CD4-positive, alpha-beta T cell treated with Interleukin-4 for 1 hour (primary cell): ENCODE measurements around the gene GCSAM.

Experiments
- DNase-seq, 2 donors: peaks; one replicate each; pipeline ENCODE4 v3.0.0-alpha.2; 2020 to 2022

GCSAM gene

DNA sequence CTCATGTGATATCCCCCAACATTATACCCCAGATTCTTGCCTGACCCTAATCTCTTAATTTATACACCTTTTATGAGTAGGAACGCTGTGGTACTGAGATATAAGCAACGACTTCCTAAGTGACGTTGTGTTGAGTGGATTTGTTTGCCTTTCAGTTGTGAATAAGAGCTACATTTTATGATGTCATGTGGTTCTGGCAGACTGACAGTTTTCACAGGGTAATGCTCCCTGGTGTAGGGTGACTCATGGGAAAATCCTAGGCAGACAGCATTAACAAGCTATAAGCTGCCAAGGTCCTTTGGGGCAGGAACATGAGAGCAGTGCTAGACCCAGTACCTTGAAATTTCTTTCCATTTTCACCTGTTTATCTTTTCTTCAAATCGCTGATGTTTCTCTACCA, 35.7 kb downstream of the GCSAM start:
- no peak for DNase-seq

DNA sequence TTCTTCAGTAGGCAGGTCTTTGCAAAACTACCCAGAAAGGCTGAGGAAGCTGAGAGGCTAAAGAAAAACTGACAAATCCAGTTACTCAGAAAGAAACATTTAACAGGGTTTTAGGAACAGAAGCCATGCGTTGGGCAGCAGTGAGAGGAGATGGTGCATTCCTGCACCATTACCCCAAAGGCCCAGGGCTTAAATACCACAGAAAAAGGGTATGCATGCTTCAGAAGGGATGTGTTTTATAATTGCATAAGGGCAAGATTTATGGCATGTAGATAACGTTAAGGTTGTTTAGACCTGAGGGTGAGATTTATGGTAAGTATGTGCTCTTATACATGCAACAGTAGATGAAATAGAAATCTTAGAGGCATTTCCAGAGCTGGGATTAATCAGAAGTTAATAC, 36.9 kb downstream of the GCSAM start:
- DNase-seq: no peak

DNA sequence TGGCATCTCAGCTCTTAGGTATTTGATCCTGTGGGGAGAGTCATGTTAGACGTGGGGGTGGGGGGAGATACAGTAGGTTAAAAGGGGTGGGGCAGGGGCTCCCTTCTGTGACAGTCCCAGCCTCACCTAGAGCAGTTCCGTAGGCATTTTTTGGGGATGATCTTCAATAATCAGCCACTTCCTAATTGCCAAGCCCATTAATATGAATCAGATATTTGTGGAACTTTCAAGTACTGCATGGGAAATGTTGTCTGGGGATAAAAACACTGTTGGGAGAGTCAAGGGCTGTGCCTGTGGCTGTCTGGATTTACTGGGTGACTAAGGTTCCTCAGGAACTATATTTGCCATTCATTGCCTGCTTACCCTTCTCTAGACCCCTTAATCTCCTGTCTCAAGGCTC, 37.3 kb downstream of the GCSAM start:
- no peak for DNase-seq

DNA sequence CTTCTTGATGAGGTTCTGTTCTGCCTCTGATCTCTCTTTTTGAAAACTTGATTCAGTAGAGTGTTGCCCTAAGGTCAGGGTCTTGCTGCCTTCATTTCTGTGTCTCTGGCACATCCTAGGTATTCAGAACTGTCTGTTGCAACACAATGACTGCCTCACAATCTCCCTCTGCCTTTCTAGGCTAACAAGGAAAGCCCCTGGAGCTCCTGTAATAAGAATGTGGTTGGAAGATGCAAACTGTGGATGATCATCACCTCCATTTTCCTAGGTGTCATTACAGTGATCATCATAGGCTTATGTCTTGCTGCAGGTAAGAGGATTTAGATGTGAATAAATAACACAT, 39.9 kb downstream of the GCSAM start:
- no peak for DNase-seq

DNA sequence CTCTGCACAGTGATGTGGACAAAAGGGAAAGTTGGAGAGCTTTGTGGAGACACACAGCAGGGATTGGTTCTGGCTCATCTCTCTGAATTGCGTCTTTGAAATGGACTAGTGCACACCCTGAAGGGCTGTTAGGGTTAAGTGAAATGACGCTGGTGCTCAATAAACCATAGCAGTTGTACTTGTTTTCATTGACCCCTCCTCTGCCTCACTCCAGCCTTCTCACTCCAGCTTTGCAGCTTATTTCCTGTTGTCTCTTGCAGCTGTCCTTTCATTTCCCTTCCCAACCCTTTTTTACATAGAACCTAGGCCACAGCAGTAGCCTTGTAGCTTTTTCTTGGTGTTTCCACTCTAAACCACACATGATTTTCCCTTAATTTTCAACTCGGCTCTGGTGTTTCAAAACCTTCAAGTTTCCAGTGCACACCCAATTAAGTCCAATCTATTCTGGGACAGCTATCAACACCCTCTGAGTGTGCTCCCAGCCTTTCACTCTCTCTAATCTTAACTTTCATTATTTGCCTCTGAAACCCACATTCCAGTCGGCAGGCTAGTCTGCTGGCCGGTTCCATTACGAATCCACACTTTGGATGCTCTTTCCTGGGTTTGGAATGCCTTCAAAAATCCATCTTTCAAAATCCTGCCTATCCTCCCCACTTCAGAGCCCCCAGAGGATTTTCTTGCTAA, 40.4 kb downstream of the GCSAM start:
- DNase-seq: no peak

DNA sequence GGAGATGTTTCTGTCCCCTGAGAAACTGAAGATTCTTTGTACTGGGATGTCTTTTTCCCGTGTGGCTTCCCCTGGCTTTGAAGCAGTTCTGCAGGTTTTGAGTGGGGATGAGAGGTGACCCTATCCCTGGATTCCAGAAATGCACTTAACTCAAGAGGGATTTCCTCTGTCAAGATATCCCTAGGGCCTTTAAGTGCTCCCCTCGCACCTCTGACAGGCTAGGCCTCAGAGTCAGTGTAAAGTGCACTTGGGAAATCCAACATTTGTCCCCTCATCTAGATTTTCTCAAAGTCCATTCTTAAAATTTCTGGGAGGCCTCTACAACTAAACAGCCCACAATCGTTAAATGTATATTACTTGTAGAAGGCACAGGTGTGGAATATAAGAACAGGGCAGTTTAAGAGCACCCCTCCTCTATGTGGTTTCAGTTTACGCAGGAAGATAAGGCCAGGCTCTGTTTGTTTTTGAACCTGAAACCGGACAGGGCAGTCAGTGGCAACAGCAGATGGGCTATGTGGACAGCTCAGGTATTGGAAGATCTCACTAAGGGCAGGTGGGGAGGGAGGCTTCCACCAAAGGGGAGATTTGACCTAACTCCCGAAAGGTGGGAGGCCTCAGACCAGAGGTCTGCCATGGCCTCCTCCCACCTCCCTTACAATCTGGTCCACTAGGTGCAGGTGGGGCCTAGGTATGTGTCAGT, 42.0 kb downstream of the GCSAM start:
- DNase-seq: no peak

DNA sequence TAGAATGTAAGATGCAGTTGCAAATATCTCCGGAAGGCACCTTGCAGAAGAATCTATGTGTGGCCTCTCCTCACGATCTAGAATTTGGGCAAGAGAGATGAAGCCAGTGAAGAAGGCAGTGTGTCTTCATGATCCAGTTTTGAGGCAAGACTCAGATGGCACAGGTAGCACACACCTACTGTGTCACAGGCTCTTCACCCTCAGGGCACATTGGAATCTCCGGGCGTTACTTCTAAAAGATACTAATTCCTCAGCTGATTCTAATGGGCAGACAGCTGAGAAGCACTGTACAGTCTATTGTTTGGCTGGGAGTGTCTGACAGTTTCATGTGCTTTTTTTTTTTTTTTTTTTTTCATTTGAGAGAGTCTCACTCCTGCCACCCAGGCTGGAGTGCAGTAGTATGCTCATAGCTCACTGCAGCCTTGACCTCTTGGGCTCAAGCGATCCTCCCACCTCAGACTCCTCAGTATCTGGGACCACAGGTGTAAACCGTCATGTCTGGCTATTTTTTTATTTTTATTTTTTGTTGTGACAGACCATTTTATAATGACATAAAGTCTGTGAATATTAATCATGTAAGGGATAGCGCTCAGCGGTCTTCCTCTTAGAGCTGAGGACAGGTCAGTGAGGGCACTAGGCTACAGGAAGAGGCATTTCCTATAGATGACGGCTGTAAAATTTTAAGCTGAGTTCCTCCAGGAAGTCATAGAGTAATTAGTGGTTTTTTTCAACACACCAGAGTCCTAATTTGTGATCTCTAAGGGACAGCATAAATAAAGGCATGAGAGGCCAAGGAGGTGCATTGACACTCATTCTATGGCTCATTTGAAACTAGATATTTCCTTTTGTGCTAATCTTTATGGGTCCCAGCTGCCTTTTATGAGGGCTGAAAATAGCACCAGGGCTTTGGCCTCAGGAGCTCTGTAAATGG, 42.8 kb downstream of the GCSAM start:
- no peak for DNase-seq

DNA sequence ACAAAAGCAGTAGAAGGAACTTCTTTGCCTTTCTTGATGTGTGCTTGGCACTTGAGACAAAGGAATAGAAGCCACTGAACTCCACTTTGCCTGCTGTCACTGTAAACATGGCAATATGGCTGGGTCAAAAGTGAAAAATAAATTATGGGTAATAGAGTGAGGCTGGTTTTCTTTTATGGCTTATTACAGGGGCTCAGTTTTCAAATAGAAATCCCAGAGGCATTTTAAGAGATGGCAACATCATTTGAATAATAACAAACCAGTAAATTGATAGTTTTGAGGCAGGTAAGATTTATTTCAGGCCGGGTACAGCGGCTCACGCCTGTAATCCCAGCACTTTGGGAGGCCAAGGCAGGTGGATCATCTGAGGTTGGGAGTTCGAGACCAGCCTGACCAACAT, 44.1 kb downstream of the GCSAM start:
- DNase-seq: no peak

DNA sequence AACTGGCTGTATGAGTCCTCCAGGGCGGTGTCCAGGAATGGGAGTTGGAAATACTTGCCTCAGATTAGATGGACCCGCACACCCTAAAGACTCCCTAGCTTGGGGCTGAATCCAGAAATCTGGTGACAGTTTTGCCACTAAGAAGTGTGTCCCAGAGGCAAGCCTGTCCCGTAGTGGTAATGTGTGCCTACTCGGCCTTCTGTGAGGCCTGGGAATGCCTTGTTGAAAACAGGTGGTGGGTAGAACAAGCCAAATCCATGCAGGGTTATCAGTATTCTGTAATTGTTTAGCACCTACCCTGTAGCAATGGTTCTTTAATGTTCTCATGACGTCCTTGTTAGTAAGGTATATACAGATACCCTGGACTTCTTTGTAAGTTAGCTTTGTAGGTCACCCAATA, 45.3 kb downstream of the GCSAM start:
- no peak for DNase-seq

DNA sequence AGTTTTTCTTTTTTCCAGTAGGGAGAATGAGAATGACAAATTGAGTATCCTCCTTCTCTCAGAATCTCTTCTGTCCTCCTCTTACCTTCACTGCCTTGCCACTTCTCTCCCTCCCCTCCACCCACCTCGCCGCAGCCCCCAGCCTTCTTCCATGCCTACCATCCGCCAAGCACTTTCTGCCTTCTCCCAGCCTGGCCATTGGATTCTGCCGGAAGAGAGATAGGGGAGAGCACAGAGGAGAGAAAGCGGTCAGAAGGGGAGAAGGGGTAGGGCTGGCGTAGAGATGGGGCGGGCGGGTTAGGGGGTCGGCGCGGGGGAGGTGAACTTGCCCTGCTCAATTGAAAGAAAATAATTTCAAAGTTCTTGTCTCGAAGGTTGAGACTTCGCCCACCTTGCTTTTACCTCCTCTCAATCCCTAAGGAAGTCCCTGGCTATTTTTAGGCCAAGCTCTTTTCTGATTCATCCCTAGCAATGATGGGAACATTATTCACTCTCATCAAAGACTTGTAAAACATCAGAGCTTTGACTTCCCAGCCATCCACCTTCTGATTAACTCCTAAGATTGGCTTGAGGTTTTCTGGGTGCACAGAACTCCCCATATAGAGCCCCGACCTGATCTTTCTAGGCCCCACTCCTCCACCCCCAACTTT, 46.0 kb downstream of the GCSAM start:
- no peak for DNase-seq

DNA sequence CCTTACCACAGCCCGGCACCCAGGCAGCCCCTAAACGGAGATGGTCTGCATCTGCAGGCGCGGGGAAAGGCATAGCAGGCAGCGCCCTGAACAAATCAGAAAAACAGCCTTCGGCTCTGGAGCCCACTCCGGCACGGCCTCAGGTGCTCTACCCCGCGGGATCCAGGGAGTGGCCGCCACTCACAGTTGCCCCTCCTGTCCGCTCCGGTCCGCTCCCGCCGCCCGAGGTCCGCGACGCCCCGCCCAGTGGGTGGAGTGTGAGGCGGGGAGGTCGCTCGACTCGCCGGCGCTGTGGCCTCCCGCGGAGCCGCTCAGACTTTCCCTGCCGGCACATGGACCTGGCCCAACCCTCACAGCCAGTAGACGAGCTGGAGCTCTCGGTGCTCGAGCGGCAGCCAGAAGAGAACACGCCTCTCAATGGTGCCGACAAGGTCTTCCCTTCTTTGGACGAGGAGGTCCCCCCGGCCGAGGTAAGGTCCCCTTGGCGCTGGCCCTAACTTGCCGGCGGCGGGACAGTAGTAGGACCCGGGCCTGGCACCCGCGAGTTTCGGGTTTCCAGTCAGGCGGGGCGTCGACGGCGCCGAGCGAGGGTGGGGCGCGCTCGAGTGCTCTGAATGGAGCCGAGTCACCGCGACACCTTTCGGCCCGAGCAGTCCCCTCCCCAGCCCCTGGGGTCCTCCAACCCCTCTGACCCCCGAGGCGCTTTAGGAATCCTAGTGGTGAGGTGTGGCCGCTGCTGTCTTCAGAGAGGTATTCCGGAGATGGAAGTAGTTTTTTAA, 46.8 kb downstream of the GCSAM start, which contains the start of gene C3orf52:
Gene C3orf52 (plus strand): TSS at position 314 of the 779 bp plus-strand sequence. CDS start 19 bp downstream, at position 333.
- DNase-seq: peak; percentile 43 to 54

DNA sequence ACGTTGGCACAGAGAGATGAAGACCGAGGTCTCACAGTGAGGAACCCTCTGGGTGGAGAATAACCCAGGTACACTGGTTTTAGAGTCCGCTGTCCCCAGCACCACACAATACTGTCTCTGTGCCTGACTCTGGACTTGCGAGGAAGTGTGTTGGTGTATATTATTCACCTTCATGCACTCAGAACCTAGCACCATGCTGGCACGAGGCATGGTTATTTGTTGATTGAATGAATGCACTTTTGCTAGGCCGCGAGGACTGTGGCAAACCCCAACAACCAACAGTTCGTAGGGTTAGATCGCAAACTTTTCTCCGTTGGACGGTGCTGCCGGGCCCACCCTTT, 47.3 kb downstream of the GCSAM start:
- DNase-seq: no peak

DNA sequence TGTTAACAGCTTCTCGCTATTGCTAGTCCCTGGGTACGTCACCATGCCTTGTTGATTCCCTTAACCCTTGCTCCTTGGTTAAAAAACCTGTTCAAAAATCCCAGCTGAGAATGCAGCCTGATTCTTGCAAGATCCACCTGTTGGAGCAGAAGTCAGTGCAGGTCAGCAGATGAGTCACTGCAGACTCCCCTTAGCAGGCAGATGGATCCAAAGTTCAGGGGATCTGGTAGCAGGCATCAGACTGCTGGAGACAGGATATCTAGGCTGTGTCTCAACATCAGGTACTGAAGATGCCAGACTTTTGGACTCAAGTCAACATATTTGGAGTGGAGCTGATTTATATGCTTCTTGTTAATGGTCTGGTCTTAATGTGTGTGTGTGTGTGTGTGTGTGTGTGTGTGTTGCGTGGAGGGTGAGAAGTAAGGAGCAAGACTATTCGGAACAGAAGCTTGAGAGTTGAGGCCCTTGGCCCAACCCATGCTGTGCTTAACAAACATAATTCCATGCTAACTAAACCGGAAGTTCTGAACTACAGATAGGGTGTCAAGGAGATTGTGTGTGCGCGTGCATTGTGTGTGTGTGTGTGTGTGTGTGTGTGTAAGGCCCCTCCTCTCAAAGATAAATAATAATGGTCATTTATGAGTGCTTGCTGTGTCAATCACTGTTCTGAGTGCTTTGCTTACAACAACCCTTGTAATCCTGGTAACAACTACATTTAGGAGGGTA, 47.9 kb downstream of the GCSAM start:
- DNase-seq: no peak

DNA sequence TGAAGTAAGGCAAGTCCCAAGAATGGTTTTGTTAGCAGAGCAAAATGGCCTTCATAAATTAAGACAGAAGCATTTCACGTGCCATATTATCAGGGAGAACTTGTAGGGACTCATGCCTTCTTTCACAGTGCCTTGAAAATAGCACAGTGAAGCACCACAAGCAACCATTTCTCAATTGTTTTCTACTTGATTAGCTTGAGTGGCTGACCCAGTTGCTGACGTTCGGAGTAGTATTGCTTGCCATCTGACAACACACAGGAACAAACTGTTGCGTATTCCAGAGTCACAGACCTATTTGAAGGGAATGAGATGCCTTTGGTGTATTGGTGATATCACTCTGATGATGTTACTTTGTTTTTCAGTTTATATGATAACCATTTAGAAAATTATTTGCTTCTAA, 49.8 kb downstream of the GCSAM start:
- DNase-seq: no peak

DNA sequence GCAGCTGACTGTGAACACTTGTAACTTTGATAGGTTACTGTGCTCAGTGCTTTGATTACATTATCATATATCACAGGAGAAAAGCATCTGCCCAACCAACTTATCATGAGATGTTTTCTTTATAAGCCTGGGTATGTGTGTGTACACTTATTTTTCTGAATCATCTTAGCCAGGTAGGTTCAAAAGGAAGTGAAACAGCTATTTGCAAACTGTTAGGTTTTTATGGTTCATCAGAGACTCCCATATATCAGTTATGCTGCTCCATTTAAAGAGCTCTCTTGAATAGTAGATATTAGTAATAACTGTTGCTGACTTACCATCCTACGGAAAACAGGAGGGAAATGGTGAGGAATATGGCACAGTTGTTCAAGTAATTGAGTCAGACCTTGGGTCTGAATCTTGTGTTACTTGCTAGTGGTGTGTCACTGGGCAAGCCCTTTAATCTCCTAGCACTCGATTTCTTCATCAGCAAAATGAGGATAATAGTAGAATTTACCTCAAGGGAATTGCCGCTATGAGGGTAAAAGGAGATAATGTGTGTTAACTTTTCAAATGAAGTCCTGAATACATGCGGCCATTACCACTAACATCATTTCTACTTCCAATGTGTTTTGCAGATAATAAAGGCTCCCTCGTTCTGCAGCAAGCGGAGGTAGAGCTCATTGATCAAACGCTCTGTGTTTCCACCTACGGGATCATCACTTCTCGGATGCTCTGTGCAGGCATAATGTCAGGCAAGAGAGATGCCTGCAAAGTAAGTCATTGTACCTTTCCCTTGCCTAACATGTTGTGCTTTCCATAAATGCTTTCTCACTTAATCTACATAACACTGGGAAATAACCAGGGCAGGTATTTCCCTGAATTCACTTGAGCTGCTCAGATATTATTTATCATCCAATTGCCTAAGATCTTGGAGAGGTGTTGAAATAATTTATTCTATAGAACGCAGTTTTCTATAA, 54.6 kb downstream of the GCSAM start:
- no peak for DNase-seq

DNA sequence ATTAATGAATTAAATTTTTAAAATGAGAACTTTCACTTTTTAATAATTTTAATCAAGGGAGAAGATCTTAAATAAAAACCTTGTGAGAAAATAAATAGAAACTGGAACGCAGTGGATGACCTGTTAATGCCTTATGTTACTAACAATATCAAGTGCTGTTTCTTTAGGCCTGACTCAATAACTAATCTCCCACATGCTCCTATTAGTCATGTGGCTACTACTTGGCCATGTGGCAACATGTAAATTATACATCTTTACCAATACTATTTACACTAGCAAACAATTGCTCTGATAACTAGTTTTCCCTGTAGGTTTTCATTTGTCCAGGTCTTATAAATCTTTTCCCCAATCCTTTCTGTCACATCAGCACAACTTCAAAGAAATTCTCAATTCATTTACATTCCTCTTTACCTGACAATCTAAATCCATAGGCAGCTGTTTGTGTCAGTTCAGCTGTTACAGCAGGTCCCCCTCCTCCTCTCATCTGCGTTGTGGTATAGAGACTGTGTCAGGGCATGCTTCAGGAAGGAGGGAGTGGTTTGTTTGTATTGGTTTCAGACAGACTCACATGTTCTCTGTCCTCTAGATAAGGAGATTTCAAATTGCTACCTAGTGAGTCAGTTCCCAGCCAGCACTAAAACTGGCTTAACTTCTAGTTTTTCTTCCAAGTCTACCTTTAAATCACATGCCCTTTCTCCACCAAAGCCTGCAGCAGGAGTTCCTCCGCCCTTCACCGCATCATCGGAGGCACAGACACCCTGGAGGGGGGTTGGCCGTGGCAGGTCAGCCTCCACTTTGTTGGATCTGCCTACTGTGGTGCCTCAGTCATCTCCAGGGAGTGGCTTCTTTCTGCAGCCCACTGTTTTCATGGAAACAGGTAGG, 58.2 kb downstream of the GCSAM start:
- DNase-seq: peak in 1 of 2 donors; percentile 47

DNA sequence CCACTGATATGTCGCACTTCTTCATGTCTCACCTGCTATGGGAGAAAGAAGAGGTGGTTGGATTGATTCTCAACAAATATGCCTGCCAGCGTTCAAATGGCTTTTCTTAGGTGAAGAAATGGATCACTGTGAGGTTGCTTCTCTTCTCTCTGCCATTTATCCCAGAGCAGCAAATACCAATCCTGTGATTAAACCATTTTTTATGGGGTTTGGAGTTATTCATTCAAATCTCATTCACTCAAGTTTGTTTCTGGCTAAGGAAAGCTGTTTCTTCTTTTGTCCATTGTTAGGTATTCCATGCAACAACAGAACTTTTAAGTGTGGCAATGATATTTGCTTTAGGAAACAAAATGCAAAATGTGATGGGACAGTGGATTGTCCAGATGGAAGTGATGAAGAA, 59.0 kb downstream of the GCSAM start:
- no peak for DNase-seq

DNA sequence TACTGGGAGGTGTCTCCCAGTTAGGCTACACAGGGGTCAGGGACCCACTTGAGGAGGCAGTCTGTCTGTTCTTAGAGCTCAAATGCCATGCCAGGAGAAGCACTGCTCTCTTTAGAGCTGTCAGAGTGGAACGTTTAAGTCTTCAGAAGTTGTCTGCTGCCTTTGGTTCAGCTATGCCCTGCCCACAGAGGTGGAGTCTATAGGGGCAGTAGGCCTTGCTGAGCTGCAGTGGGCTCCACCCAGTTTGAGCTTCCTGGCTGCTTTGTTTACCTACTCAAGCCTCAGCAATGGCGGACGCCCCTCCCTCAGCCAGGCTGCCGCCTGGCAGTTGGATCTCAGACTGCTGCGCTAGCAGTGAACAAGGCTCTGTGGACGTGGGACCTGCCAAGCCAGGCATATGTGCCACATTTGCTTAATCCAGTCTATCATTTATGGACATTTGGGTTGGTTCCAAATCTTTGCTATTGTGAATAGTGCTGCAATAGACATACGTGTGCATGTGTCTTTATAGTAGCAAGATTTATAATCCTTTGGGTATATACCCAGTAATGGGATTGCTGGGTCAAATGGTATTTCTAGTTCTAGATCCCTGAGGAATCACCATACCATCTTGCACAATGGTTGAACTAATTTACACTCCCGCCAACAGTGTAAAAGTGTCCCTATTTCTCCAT, 60.5 kb downstream of the GCSAM start:
- peak; percentile 71 to 76 for DNase-seq
